GM19455 (cell line): ENCODE data around the gene TMEM198.

ENCODE experiments used
- ATAC-seq: cut with Tn5 transposase; IDR thresholded peaks from one replicate; pipeline ENCODE4 v1.9.1; 2021; ENCODE audit not compliant: unreplicated experiment

The TMEM198 gene

DNA sequence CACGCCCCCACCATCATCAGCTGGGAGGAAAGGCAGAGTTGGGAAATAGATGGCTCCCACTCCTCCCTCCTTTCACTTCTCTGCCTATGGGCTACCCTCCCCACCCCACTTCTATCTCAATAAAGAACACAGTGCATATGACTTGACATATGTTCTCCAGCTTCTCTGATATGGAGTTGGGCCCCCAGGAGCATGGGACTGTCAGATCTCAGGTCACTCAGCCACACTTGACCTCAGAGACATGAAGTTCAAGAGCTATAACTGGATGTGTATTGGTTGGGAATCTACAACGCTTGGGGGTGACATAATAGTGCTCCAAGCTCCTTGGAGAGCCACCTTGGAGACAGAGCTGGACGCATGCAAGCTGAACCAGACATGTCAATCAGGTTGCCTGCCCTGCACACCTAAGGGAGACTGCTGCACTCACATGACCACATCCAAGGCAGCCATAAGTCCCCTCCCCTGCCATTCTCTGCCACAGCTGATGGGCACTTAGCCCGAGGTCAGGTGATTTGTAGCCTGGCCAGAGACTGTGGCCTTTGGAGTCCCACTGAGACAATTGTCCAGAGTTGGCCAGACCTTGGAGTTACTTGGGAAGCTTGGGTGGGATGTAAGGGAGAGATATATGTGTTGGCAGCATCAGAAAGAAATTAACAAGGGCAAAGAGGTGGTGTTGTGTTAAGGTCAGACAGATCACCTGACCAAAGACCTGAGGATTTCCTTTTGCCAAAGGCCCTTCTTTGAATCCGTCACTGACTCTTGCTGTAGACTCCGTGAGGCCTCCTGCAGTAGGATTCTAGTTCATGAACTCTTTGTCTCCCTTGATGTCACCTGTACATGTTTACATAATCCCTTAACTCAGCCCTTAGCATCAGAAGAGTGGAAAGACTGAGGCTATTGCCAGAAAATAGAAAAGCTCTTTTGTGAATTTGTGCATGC, 32.0 kb downstream of the TMEM198 start:
- no peak for ATAC-seq

GRCh38 chr2:219576505-219577388, 32.9 kb downstream of the TMEM198 start:
- no peak for ATAC-seq

DNA sequence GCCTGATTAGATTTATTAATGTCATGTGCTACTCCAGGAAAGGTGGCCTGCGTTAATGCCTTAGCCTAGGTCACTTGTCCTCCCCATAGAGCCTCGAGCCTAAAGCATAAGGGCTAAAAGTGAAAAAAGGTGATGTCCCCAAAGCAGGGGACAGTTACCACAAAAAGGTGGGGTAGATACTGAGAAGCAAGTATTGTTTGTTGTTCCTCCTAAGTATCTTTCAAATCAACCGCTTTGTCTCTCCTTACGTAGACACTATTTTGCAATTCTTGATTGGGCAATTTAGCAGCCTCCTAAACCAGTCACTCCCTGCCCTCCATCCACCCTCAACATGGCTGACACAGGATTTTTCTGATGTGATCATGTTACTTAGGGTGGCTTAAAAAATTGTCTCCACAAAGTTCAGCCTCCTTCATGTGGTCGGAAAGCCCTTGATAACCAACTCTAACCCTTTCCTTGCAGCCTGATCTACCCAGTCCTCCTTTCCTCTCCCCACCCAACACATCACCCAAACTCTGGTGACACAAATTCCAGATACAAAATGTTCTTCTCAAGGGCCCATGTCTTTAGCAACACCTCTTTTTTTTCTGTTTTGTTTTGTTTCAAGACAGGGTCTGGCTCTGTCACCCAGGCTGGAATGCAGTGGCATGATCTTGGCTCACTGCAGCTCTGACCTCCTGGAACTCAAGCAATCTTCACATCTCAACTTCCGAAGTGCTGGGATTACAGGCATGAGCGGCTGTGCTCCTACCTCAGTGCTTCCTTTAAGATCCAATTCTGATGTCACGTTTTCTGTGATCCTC, 35.2 kb downstream of the TMEM198 start:
- no peak for ATAC-seq

- ATAC-seq, result no peak
Measured at GRCh38 chr2:219581346-219581745, 37.5 kb downstream of the TMEM198 start.

DNA sequence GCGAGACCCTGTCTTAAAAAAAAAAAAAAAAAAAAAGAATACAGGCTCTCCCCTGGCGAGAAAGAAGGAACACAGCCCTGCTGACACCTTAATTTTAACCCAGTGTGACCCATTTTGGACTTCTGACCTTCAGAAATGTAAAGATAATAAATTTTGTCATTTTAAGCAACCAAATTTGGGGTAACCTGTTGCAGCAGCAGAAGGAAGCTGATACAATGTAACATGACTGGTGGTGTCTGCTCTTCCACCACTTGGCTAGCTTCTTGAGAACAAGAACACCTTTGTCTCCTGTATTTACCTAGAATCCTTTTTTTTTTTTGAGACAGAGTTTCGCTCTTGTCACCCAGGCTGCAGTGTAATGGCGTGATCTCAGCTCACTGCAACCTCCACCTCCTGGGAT, 47.3 kb downstream of the TMEM198 start:
- ATAC-seq, result no peak

DNA sequence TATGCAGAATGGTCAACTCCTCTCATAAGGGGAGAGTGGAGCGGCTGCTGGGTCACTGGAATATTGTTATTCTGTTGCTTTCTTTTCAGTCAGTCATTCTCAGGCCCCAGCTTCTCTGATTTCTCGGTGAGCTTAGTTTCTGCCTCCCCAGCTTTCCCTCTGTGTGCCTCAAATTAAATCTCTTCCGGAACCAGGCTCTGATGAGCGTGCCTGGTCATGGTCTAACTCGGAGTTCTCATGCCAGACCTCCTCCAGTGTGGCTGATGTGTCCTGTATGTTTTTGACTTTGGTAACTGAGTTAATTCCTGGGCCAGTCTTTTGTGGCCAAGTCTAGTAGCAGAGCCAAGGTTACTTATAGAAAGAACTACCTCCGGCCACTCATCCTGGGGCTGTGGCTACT, 48.9 kb downstream of the TMEM198 start:
- no peak for ATAC-seq

DNA sequence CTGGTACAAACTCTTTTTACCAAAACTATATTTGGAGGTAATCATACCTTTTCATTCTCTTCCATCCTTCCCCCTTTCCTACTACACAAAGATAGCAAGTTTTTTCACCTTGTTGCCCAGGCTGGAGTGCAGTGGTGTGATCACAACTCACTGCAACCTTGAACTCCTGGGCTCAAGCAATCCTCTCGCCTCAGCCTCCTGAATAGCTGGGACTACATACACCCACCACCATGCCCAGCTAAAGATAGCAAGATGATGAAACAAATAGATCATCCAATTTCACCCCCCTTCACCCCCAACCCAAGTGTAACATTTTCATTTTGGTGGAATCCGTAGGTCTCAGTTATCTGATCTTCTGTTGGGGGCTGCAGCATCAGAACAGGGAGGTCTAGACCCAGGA, 49.3 kb downstream of the TMEM198 start:
- no peak for ATAC-seq

- no peak for ATAC-seq
Measured at GRCh38 chr2:219595256-219595655, 51.4 kb downstream of the TMEM198 start.

GRCh38 chr2:219596954-219597551, 53.2 kb downstream of the TMEM198 start:
- peak; percentile 3 for ATAC-seq

DNA sequence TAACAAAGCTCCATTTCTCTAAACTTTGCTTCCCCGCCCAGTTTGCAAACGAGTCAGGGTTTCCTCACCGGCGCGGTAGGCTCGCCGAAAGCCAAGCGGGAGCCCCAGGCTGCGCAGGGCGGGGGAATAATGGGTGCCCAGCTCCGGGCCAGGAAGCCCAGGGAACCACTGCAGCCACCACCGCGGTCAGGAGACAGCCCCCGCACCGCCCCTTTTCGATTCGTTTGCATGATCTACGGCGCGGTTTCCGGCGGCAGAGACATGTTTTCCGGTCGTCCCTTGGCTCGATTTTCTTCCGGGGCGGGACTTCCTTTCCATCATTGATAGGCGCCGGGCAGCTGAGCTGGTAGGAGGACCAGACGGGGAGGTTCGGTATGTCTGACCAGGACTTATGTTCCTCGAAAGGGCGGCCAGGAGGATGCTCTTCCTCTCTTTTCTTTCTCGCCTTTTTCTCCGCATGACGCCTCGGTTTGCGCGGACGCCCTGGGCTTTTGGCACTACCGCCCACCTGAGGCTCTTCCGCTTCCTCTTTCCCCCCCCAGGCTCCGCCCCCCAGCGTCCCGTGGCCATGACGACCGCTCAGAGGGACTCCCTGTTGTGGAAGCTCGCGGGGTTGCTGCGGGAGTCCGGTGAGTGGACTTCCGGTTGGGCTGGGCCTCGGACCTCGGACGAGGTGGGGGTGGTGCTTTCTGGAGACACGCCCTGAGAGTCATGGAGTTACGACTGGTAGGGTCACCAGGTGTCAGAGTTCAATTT, 53.9 kb downstream of the TMEM198 start, which contains the start of gene STK11IP:
Gene STK11IP, plus strand, starts transcription at position 306 of the 756 bp plus-strand sequence. Its CDS starts 263 bp downstream, at position 569.
- peak; percentile 93 for ATAC-seq

DNA sequence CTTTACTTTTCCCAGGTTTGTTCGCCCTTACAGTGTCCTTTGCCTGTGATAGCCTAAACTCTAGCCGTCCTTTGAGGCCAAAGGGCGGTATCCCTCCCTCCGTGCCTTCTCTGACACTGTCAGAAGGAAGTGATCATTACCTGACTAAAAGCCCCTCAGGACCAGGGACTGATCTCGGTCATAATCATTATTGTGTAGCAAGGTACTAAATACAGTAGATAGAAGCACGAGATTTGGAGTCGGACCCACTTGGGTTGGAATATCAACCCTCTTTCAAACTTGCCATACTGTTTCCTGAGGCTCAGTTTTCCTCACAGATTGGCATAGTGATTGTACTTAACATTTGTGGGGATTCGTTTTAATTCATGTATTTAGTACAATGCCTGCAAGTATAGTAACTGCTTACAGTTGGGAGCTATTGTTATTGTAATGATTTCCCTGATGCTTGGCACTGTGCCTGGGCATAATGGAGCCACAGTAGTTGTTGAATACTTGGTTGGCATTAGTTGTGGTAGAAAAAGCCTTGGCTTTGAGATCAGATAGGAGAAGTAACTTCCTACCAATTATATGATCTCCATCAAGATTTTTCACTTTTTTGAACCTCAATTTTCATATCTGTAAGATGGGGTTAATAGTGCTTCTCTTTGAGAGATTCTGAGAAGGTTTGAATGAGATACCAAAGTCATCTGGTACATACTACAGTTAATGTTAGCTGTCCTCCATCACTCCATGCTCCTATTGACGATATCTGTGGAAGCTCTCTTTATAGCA, 54.7 kb downstream of the TMEM198 start:
- ATAC-seq, result peak; percentile 18
